NK-92 treated with Interleukin-12 subunit alpha and Interleukin-12 subunit beta, amount 100 ng/mL, for 24 hours (cell line): ENCODE measurements around the gene PIGU.

Experiments used
- DNase-seq: peaks from one replicate; lab custom pipeline; 2025; lab: John Stamatoyannopoulos, UW

PIGU gene

GRCh38 chr20:34575756-34576155 is 101.1 kb downstream of the PIGU start:
- DNase-seq = no peak

- no peak for DNase-seq
Measured at GRCh38 chr20:34575271-34575670, 101.6 kb downstream of the PIGU start.

- no peak for DNase-seq
Measured at GRCh38 chr20:34574861-34575260, 102.0 kb downstream of the PIGU start.

GRCh38 chr20:34574426-34574825 is 102.5 kb downstream of the PIGU start:
- DNase-seq = no peak

- DNase-seq = no peak
Measured at GRCh38 chr20:34573541-34574300, 103.2 kb downstream of the PIGU start.

- DNase-seq = no peak
Measured at GRCh38 chr20:34571753-34572152, 105.1 kb downstream of the PIGU start.

- DNase-seq = no peak
Measured at GRCh38 chr20:34570859-34571306, 106.0 kb downstream of the PIGU start.

GRCh38 chr20:34569598-34569997 is 107.3 kb downstream of the PIGU start:
- DNase-seq = no peak

- no peak for DNase-seq
Measured at GRCh38 chr20:34567892-34568865, 108.7 kb downstream of the PIGU start.

GRCh38 chr20:34566978-34567891 is 109.7 kb downstream of the PIGU start:
- no peak for DNase-seq

GRCh38 chr20:34564833-34565232 is 112.1 kb downstream of the PIGU start:
- DNase-seq = no peak

- no peak for DNase-seq
Measured at GRCh38 chr20:34562641-34563040, 114.3 kb downstream of the PIGU start.

GRCh38 chr20:34561661-34562060 is 115.2 kb downstream of the PIGU start:
- no peak for DNase-seq

- no peak for DNase-seq
Measured at GRCh38 chr20:34560614-34561013, 116.3 kb downstream of the PIGU start.

- no peak for DNase-seq
Measured at GRCh38 chr20:34560141-34560523, 116.8 kb downstream of the PIGU start.

- DNase-seq = no peak
Measured at GRCh38 chr20:34559311-34560140, 117.4 kb downstream of the PIGU start.

- no peak for DNase-seq
Measured at GRCh38 chr20:34558320-34559218, 118.3 kb downstream of the PIGU start, which contains the start of gene MAP1LC3A. Gene MAP1LC3A (plus strand): TSS chr20:34558718. CDS start chr20:34558869, 151 bp downstream.

GRCh38 chr20:34557936-34558319 is 119.0 kb downstream of the PIGU start:
- DNase-seq = no peak

GRCh38 chr20:34553366-34553867 is 123.5 kb downstream of the PIGU start:
- no peak for DNase-seq

GRCh38 chr20:34552569-34552968 is 124.3 kb downstream of the PIGU start:
- no peak for DNase-seq
